OCI-LY1 (cell line): ENCODE data around the gene CCNQ.

Experiments
- H2AFZ ChIP-seq: fragments of 200-600 bp; sonication (generic), shearing (Covaris generic); 2 replicates; pipeline ENCODE4 v1.6.0; 2014; ENCODE audit warnings: antibody characterized with exemption, mild to moderate bottlenecking, low read length
- H3F3A ChIP-seq: fragments of 200-600 bp; sonication (generic), shearing (Covaris generic); 2 replicates; pipeline ENCODE4 v1.6.0; 2014; ENCODE audit warnings: mild to moderate bottlenecking, antibody characterized with exemption, low read length, moderate library complexity; ENCODE audit not compliant: insufficient read depth
- H3K27ac ChIP-seq: fragments of 200-600 bp; sonication (generic); 2 replicates; pipeline ENCODE4 v1.5.1; 2014; ENCODE audit warnings: low read length, mixed run types, mild to moderate bottlenecking, low read depth; ENCODE audit not compliant: poor library complexity, severe bottlenecking
- H3K27me3 ChIP-seq: fragments of 200-600 bp; sonication (generic); 2 replicates; pipeline ENCODE4 v1.6.0; 2014; ENCODE audit warnings: antibody characterized with exemption, mild to moderate bottlenecking, low read length, moderate library complexity; ENCODE audit not compliant: insufficient read depth
- H3K36me3 ChIP-seq: fragments of 200-600 bp; sonication (generic); 2 replicates; pipeline ENCODE4 v1.6.1; 2014; ENCODE audit warnings: mild to moderate bottlenecking, antibody characterized with exemption, low read length, moderate library complexity, mixed read lengths; ENCODE audit not compliant: insufficient read depth
- H3K4me1 ChIP-seq: fragments of 200-600 bp; sonication (generic); 2 replicates; pipeline ENCODE4 v1.5.1; 2014; ENCODE audit warnings: mild to moderate bottlenecking, low read length, moderate library complexity; ENCODE audit not compliant: insufficient read depth, severe bottlenecking
- H3K4me2 ChIP-seq: fragments of 200-600 bp; sonication (generic), shearing (Covaris generic); 2 replicates; pipeline ENCODE4 v1.6.1; 2014; ENCODE audit warnings: low read length
- H3K4me3 ChIP-seq: fragments of 200-600 bp; sonication (generic); 2 replicates; pipeline ENCODE4 v1.5.1; 2014; ENCODE audit warnings: low read length, low read depth, mild to moderate bottlenecking, mixed read lengths; ENCODE audit not compliant: poor library complexity, severe bottlenecking
- H3K79me2 ChIP-seq: fragments of 200-600 bp; shearing (Covaris generic); 2 replicates; pipeline ENCODE4 v1.6.1; 2016; ENCODE audit warnings: mixed run types, low read length, mixed read lengths; ENCODE audit not compliant: insufficient read depth
- H3K9ac ChIP-seq: fragments of 200-600 bp; sonication (generic), shearing (Covaris generic); 2 replicates; pipeline ENCODE4 v1.6.1; 2014; ENCODE audit warnings: mild to moderate bottlenecking, low read length, mixed read lengths
- H3K9me2 ChIP-seq: fragments of 200-600 bp; sonication (generic), shearing (Covaris generic); 2 replicates; pipeline ENCODE4 v1.6.1; 2014; ENCODE audit warnings: low read depth, mild to moderate bottlenecking, low read length, mixed read lengths
- H3K9me3 ChIP-seq: fragments of 200-600 bp; shearing (Covaris generic); 2 replicates; pipeline ENCODE4 v1.6.1; 2014; ENCODE audit warnings: low read length, mixed read lengths
- H4K20me1 ChIP-seq: fragments of 200-600 bp; sonication (generic), shearing (Covaris generic); 2 replicates; pipeline ENCODE4 v1.6.0; 2016; ENCODE audit warnings: mild to moderate bottlenecking, low read length; ENCODE audit not compliant: insufficient read depth
- EZH2 ChIP-seq: fragments of 200-600 bp; sonication (generic), shearing (Covaris generic); IDR thresholded peaks from 2 replicates; pipeline ENCODE4 v1.8.0; 2017; ENCODE audit warnings: borderline replicate concordance, mixed run types, mild to moderate bottlenecking, antibody characterized with exemption, low read length, moderate library complexity, mixed read lengths
- TF ChIP-seq, protein P1 (sequence below): fragments of 200-600 bp; sonication (generic), shearing (Covaris generic); IDR thresholded peaks from 2 replicates; pipeline ENCODE4 v1.5.1; 2017; ENCODE audit warnings: mild to moderate bottlenecking, antibody characterized with exemption, low read length, moderate library complexity, mixed read lengths

Gene CCNQ

DNA sequence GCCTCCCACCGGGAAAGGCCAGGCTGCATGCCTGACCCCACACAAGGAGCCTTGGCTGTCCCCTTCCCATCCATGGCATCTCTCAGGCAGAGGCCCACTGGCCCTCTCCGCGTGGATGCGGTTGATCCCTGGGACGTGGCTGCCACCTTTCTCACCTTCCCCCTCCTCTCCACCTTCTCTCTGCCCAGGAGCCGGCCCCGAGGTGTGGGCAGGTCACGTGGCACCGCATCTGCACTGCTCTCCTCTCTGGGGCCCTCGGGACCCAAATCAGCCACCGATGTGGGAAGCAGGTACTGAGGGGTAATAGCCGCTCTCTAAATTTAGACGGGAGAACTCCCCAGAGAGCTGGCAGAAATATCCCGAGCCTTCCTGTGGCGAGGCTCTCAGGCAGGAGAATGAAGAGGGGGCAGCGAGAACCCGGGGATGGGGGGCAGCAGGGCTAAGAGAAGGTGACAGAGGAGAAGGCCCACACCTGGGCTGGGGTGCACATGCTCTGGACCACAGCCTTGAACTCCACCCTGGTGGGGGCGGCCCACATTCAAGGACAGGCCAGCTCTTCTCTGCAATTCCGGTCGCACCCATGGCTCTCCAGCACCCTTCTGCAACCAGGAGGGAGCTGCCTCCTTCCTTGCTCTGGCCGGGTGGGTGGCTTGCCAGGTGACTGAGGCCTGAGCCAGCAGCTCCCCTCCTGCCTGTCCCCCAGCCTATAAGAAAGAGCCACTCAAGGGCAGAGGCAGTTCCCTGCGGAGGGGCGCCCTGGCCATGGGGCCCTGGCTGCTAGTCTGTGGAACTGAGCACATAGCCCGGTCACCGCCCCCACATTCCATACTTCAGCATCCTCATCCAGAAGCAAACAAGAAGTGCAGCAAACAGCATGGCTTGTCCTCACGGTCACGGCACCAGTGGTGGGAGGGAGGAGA lies 38.4 kb upstream of the CCNQ start:
- Histone ChIP-seq H3K36me3 (no peaks in the 10 kb centered on the region), H3K4me1 (no peaks in the 10 kb centered on the region), H3K79me2 (no peaks in the 10 kb centered on the region), H3K4me2 (no peak overlapping the region), H3F3A (no peaks in the 10 kb centered on the region), H3K9me3 (no peaks in the 10 kb centered on the region), H3K27ac (no peak overlapping the region), H3K9ac (no peak overlapping the region), H2AFZ (no peak overlapping the region), H4K20me1 (no peaks in the 10 kb centered on the region), H3K9me2 (no peaks in the 10 kb centered on the region), H3K4me3 (no peak overlapping the region), H3K27me3 (no peaks in the 10 kb centered on the region)
- TF ChIP-seq, protein P1, sequence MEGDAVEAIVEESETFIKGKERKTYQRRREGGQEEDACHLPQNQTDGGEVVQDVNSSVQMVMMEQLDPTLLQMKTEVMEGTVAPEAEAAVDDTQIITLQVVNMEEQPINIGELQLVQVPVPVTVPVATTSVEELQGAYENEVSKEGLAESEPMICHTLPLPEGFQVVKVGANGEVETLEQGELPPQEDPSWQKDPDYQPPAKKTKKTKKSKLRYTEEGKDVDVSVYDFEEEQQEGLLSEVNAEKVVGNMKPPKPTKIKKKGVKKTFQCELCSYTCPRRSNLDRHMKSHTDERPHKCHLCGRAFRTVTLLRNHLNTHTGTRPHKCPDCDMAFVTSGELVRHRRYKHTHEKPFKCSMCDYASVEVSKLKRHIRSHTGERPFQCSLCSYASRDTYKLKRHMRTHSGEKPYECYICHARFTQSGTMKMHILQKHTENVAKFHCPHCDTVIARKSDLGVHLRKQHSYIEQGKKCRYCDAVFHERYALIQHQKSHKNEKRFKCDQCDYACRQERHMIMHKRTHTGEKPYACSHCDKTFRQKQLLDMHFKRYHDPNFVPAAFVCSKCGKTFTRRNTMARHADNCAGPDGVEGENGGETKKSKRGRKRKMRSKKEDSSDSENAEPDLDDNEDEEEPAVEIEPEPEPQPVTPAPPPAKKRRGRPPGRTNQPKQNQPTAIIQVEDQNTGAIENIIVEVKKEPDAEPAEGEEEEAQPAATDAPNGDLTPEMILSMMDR = no peak
- no peak for TF ChIP-seq EZH2

DNA sequence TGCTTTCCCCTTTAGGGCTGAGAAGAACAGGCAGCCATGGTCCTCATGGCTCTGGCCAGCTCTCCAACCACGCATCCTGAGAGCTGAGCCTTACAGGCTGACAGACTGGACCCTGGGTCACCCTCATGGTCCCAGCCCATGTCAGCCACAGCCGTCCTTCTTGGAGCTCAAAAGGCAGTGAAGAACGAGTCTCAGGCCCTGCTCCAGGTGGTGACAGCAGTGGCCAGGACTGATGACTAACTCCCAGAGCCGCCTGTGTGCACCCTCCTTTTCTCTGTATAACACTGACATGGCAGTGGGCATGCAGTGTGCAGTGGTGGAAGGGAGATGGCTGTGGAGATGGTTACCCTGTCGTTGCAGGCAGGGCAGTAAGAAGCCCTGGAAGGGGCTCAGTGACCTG lies 37.8 kb upstream of the CCNQ start:
- Histone ChIP-seq H3K36me3 (no peaks in the 10 kb centered on the region), H3K27ac (no peak overlapping the region), H3K4me1 (no peaks in the 10 kb centered on the region), H3K4me2 (no peak overlapping the region), H3K9me3 (no peaks in the 10 kb centered on the region), H3K9me2 (no peaks in the 10 kb centered on the region), H3K4me3 (no peak overlapping the region), H2AFZ (no peak overlapping the region), H3F3A (no peaks in the 10 kb centered on the region), H3K79me2 (no peaks in the 10 kb centered on the region), H3K9ac (no peak overlapping the region), H4K20me1 (no peaks in the 10 kb centered on the region), H3K27me3 (no peaks in the 10 kb centered on the region; the same call in 1 of the 2 replicates)
- no peak for TF ChIP-seq EZH2
- TF ChIP-seq, protein P1 = no peak

- Histone ChIP-seq H3K27ac (no peak overlapping the region), H2AFZ (no peak overlapping the region), H3K9me2 (no peaks in the 10 kb centered on the region), H3K27me3 (no peaks in the 10 kb centered on the region; the same call in 1 of the 2 replicates), H3K36me3 (no peaks in the 10 kb centered on the region), H3K4me3 (no peak overlapping the region), H3K4me1 (no peaks in the 10 kb centered on the region), H3K4me2 (no peak overlapping the region), H4K20me1 (no peaks in the 10 kb centered on the region), H3F3A (no peaks in the 10 kb centered on the region), H3K9me3 (no peaks in the 10 kb centered on the region), H3K79me2 (no peaks in the 10 kb centered on the region), H3K9ac (no peak overlapping the region)
- TF ChIP-seq EZH2 = no peak
- TF ChIP-seq, protein P1 = peak; percentile 52
These were observed 37.1 kb upstream of the CCNQ start for GRCh38 chrX:153635788-153636668.
